SU-DHL-6 (cell line): Measurements from ENCODE around the gene PTPRN2.

ENCODE experiments used
- CTCF ChIP-seq: fragments of 200-600 bp; sonication (generic); IDR thresholded peaks from one replicate; pipeline ENCODE4 v1.5.1; 2017; ENCODE audit warnings: antibody characterized with exemption, mild to moderate bottlenecking, low read length, moderate library complexity; ENCODE audit not compliant: insufficient read depth, poor library complexity, severe bottlenecking
- EZH2phosphoT487 ChIP-seq: fragments of 200-600 bp; sonication (generic), shearing (Covaris generic); conservative IDR thresholded peaks from 2 replicates; pipeline ENCODE4 v1.6.1; 2018; ENCODE audit warnings: mild to moderate bottlenecking, antibody characterized with exemption, low read length, moderate library complexity, mixed read lengths

DNA sequence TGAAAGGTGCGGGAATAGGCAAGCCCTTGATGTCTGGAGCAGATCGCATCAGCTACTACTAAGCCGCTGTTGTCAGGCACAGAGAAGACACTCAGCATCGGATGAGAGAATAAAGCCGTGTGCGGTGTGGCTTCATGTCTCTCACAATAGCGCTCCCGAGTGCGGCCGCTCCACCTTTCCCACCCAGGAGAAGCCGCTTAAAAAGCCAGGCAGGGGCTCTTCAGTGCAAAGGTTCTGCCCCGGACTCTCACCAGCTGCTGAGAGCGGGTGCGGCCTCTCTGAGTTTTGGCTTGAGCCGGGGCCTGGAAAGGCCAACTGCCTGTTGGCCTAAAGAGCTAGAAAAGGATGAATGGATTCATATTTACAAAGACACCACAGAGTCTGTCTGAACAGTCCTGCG is 650.2 kb downstream of the PTPRN2 start:
- TF ChIP-seq CTCF (no peak), EZH2phosphoT487 (no peak)
